Prostate gland (tissue), 2 donors: Measurements from ENCODE around the gene IL13.

Experiments
- CTCF ChIP-seq, 4 experiments: fragments of 200-600 bp in 2 of 4; fragments of 450-650 bp in 2 of 4; sonication (generic) in 2 of 4; IDR thresholded peaks; 1 replicate in 3 of 4; 2 replicates in 1 of 4; pipeline ENCODE4 v1.5.1; 2016 to 2019; ENCODE audit warnings: antibody characterized with exemption in 4 of 4, mild to moderate bottlenecking in 2 of 4, moderate library complexity in 2 of 4
- POLR2A ChIP-seq: fragments of 450-650 bp; IDR thresholded peaks from one replicate; pipeline ENCODE4 v1.6.1; 2016; ENCODE audit warnings: antibody characterized with exemption, mild to moderate bottlenecking
- POLR2AphosphoS5 ChIP-seq: sonication (generic); formaldehyde crosslinking; IDR thresholded peaks from one replicate; pipeline ENCODE4 v1.6.1; 2017; ENCODE audit warnings: antibody characterized with exemption

GRCh38 chr5:132679717-132680380 is 21.9 kb downstream of the IL13 start:
- no peak for TF ChIP-seq CTCF (IDR thresholded peaks at IDR 0.05)
- no peak for TF ChIP-seq POLR2A
- no peak for TF ChIP-seq POLR2AphosphoS5
